ENCODE measurements around the gene FBXL17.
"Not testable (repeated sequence)": the region's sequence is repeated elsewhere in the genome, so short reads cannot be mapped to it uniquely, and the experiment has no call there.

- not testable (repeated sequence) for TF ChIP-seq HNRNPLL (IDR thresholded peaks at IDR 0.05; ENCODE audit: low read depth, low read length, poor library complexity, severe bottlenecking); CBFB (CRISPR knock-in tag; IDR thresholded peaks at IDR 0.05); FOXJ3 (CRISPR knock-in tag; IDR thresholded peaks at IDR 0.05)
These were observed 23.3 kb upstream of the FBXL17 start for GRCh38 chr5:108405201-108405600.

All from K562 (cell line).